HG02852 (cell line): ENCODE data around the gene LYPLA2.
"Not testable (repeated sequence)": the region's sequence is repeated elsewhere in the genome, so short reads cannot be mapped to it uniquely, and the experiment has no call there.

Experiments used
- ATAC-seq: cut with Tn5 transposase; IDR thresholded peaks from one replicate; pipeline ENCODE4 v1.9.1; 2021; ENCODE audit warnings: mild to moderate bottlenecking, moderate library complexity; ENCODE audit not compliant: unreplicated experiment

The LYPLA2 gene

GRCh38 chr1:23825762-23826522 lies 35.0 kb downstream of the LYPLA2 start:
- ATAC-seq = no peak

- not testable (repeated sequence) for ATAC-seq
Observed at GRCh38 chr1:23826590-23826989, 35.6 kb downstream of the LYPLA2 start.

GRCh38 chr1:23827717-23828116 lies 36.8 kb downstream of the LYPLA2 start:
- no peak for ATAC-seq

GRCh38 chr1:23834156-23834555 lies 43.2 kb downstream of the LYPLA2 start:
- not testable (repeated sequence) for ATAC-seq

GRCh38 chr1:23836037-23836436 lies 45.1 kb downstream of the LYPLA2 start:
- ATAC-seq = no peak

GRCh38 chr1:23837908-23838307 lies 47.0 kb downstream of the LYPLA2 start:
- ATAC-seq = no peak

GRCh38 chr1:23838401-23838866 lies 47.5 kb downstream of the LYPLA2 start:
- no peak for ATAC-seq

- ATAC-seq = no peak
Observed at GRCh38 chr1:23843644-23844043, 52.7 kb downstream of the LYPLA2 start.
